NCI-H1694 treated with DMSO at 0.1 percent for 48 hours (cell line): ENCODE results near the gene GATB.

Experiments
- DNase-seq: peaks from one replicate; lab custom pipeline; 2025; lab: John Stamatoyannopoulos, UW

GATB gene

GRCh38 chr4:151760712-151761661 is at the start of gene GATB:
GATB (minus strand) TSS chr4:151761007; CDS start chr4:151760982, 25 bp downstream.
- DNase-seq, result peak; percentile 95

GRCh38 chr4:151810476-151810875 is 49.7 kb upstream of the GATB start:
- DNase-seq, result no peak

GRCh38 chr4:151809716-151810115 is 48.9 kb upstream of the GATB start:
- DNase-seq, result no peak

GRCh38 chr4:151808542-151808941 is 47.7 kb upstream of the GATB start:
- no peak for DNase-seq

GRCh38 chr4:151808120-151808529 is 47.3 kb upstream of the GATB start:
- no peak for DNase-seq

- DNase-seq, result no peak
Measured at GRCh38 chr4:151807220-151807619, 46.4 kb upstream of the GATB start.

- DNase-seq, result no peak
Measured at GRCh38 chr4:151806511-151806927, 45.7 kb upstream of the GATB start.

GRCh38 chr4:151804821-151805220 is 44.0 kb upstream of the GATB start:
- no peak for DNase-seq

GRCh38 chr4:151804086-151804630 is 43.4 kb upstream of the GATB start:
- DNase-seq, result no peak

GRCh38 chr4:151803246-151803645 is 42.4 kb upstream of the GATB start:
- DNase-seq, result no peak

GRCh38 chr4:151801547-151802516 is 41.0 kb upstream of the GATB start:
- peak; percentile 20 for DNase-seq

- DNase-seq, result no peak
Measured at GRCh38 chr4:151799417-151800012, 38.7 kb upstream of the GATB start.

GRCh38 chr4:151798678-151799416 is 38.0 kb upstream of the GATB start:
- DNase-seq, result no peak

GRCh38 chr4:151797853-151798252 is 37.0 kb upstream of the GATB start:
- no peak for DNase-seq

GRCh38 chr4:151797131-151797530 is 36.3 kb upstream of the GATB start:
- no peak for DNase-seq

GRCh38 chr4:151796106-151796505 is 35.3 kb upstream of the GATB start:
- no peak for DNase-seq

GRCh38 chr4:151792995-151793394 is 32.2 kb upstream of the GATB start:
- DNase-seq, result no peak

- peak; percentile 3 for DNase-seq
Measured at GRCh38 chr4:151792530-151792929, 31.7 kb upstream of the GATB start.

GRCh38 chr4:151788021-151788420 is 27.2 kb upstream of the GATB start:
- no peak for DNase-seq

- no peak for DNase-seq
Measured at GRCh38 chr4:151786158-151786495, 25.3 kb upstream of the GATB start.

- no peak for DNase-seq
Measured at GRCh38 chr4:151785484-151786157, 24.8 kb upstream of the GATB start.
